Peyer's patch (tissue), 4 donors: ENCODE data around the gene BCAS3.

ENCODE experiments used
- CTCF ChIP-seq, 6 experiments: fragments of 450-650 bp in 4 of 6; fragments of 200-600 bp in 2 of 6; sonication (generic) in 1 of 6; IDR thresholded peaks; one replicate each; pipeline ENCODE4 v1.5.1; 2017 to 2019; ENCODE audit warnings: antibody characterized with exemption in 6 of 6, mild to moderate bottlenecking in 3 of 6, moderate library complexity in 1 of 6
- POLR2A ChIP-seq, 2 donors: fragments of 450-650 bp; IDR thresholded peaks; one replicate each; pipeline ENCODE4 v1.5.1; 2017; ENCODE audit warnings: antibody characterized with exemption in 2 of 2, mild to moderate bottlenecking in 2 of 2, moderate library complexity in 2 of 2

- no peak for TF ChIP-seq CTCF (IDR thresholded peaks at IDR 0.05)
- no peak for TF ChIP-seq POLR2A (IDR thresholded peaks at IDR 0.05)
Measured at GRCh38 chr17:60675997-60676396, 1.7 kb upstream of the BCAS3 start.
